ENCODE results near the gene C16orf96. TPM values are rescaled to one million over a fixed set of nuclear protein-coding genes. Genes with fewer than 3 reads are reported as not detected.
A peak's percentile ranks its signal among the peaks of the same experiment; 100 is the strongest.

C16orf96 gene
- polyA plus RNA-seq, 4 donors: 0.03 to 0.07 TPM; not detected in 2

GRCh38 chr16:4603624-4604170 is 47.6 kb downstream of the C16orf96 start:
- Histone ChIP-seq H3K27me3 (ENCODE audit: control insufficient read depth in 3 of 3, insufficient read depth in 3 of 3, low read length in 3 of 3) (no peaks in the 10 kb centered on the region), H3K36me3 (ENCODE audit: control insufficient read depth in 3 of 3, insufficient read depth in 2 of 3, low read depth in 1 of 3, low read length in 3 of 3) (peaks cover 0 to 25% (median 2%) of the 10 kb centered on the region in 3 donors), H3K9me3 (ENCODE audit: control insufficient read depth in 2 of 2, insufficient read depth in 1 of 2, low read depth in 1 of 2, low read length in 1 of 2) (no peaks in the 10 kb centered on the region), H3K4me1 (ENCODE audit: control insufficient read depth in 3 of 3, insufficient read depth in 2 of 3, low read depth in 1 of 3, low read length in 2 of 3) (peaks cover 0 to 9% (median 2%) of the 10 kb centered on the region in 3 donors), H3K27ac (ENCODE audit: low read depth in 1 of 3, low read length in 2 of 3) (peak overlapping the region in 1 of 3 donors; percentile 27), H3K4me3 (ENCODE audit: low read depth in 1 of 3, low read length in 3 of 3) (no peak overlapping the region)
- FAIRE-seq (no peak), DNase-seq (peak; percentile 58 to 88)
- WGBS, 3 donors: 30 to 58% (median 44%) methylated on average over 13 of the region's 13 CpGs

- H3K36me3 ChIP-seq (ENCODE audit: control insufficient read depth in 3 of 3, insufficient read depth in 2 of 3, low read depth in 1 of 3, low read length in 3 of 3): peaks cover 5 to 32% (median 7%) of the 10 kb centered on the region in 3 donors
- peaks cover 0 to 9% (median 2%) of the 10 kb centered on the region in 3 donors for H3K4me1 ChIP-seq (ENCODE audit: control insufficient read depth in 3 of 3, insufficient read depth in 2 of 3, low read depth in 1 of 3, low read length in 2 of 3)
- H3K27ac ChIP-seq (ENCODE audit: low read depth in 1 of 3, low read length in 2 of 3): peak overlapping the region in 1 of 3 donors; percentile 27
- no peak overlapping the region for H3K4me3 ChIP-seq (ENCODE audit: low read depth in 1 of 3, low read length in 3 of 3)
- FAIRE-seq (no peak), DNase-seq (no peak)
- WGBS, 3 donors: 71 to 89% (median 79%) methylated on average over 15 of the region's 15 CpGs
- no peaks in the 10 kb centered on the region for H3K9me3 ChIP-seq (ENCODE audit: control insufficient read depth in 2 of 2, insufficient read depth in 1 of 2, low read depth in 1 of 2, low read length in 1 of 2)
- H3K27me3 ChIP-seq (ENCODE audit: control insufficient read depth in 3 of 3, insufficient read depth in 3 of 3, low read length in 3 of 3): no peaks in the 10 kb centered on the region
These were observed 48.3 kb downstream of the C16orf96 start for GRCh38 chr16:4604401-4604800.

GRCh38 chr16:4606354-4606753 is 50.2 kb downstream of the C16orf96 start:
- Histone ChIP-seq H3K9me3 (ENCODE audit: control insufficient read depth in 2 of 2, insufficient read depth in 1 of 2, low read depth in 1 of 2, low read length in 1 of 2) (no peaks in the 10 kb centered on the region), H3K36me3 (ENCODE audit: control insufficient read depth in 3 of 3, insufficient read depth in 2 of 3, low read depth in 1 of 3, low read length in 3 of 3) (peaks cover 6 to 51% (median 8%) of the 10 kb centered on the region in 3 donors), H3K4me1 (ENCODE audit: control insufficient read depth in 3 of 3, insufficient read depth in 2 of 3, low read depth in 1 of 3, low read length in 2 of 3) (peaks cover 0 to 18% (median 2%) of the 10 kb centered on the region in 3 donors), H3K27me3 (ENCODE audit: control insufficient read depth in 3 of 3, insufficient read depth in 3 of 3, low read length in 3 of 3) (no peaks in the 10 kb centered on the region), H3K27ac (ENCODE audit: low read depth in 1 of 3, low read length in 2 of 3) (no peak overlapping the region), H3K4me3 (ENCODE audit: low read depth in 1 of 3, low read length in 3 of 3) (no peak overlapping the region)
- 22 to 75% (median 46%) methylated on average over 9 of the region's 9 CpGs for WGBS, 3 donors
- FAIRE-seq (no peak), DNase-seq (peak in 1 of 2 donors; percentile 38)

GRCh38 chr16:4607841-4608703 is 51.9 kb downstream of the C16orf96 start:
- WGBS, 3 donors: 88 to 89% (median 88%) methylated on average over 22 of the region's 22 CpGs
- DNase-seq (no peak), FAIRE-seq (no peak)
- Histone ChIP-seq H3K36me3 (ENCODE audit: control insufficient read depth in 3 of 3, insufficient read depth in 2 of 3, low read depth in 1 of 3, low read length in 3 of 3) (peaks cover 6 to 65% (median 8%) of the 10 kb centered on the region in 3 donors), H3K4me3 (ENCODE audit: low read depth in 1 of 3, low read length in 3 of 3) (no peak overlapping the region), H3K4me1 (ENCODE audit: control insufficient read depth in 3 of 3, insufficient read depth in 2 of 3, low read depth in 1 of 3, low read length in 2 of 3) (peaks cover 2 to 33% (median 9%) of the 10 kb centered on the region in 3 donors), H3K27me3 (ENCODE audit: control insufficient read depth in 3 of 3, insufficient read depth in 3 of 3, low read length in 3 of 3) (no peaks in the 10 kb centered on the region), H3K9me3 (ENCODE audit: control insufficient read depth in 2 of 2, insufficient read depth in 1 of 2, low read depth in 1 of 2, low read length in 1 of 2) (no peaks in the 10 kb centered on the region), H3K27ac (ENCODE audit: low read depth in 1 of 3, low read length in 2 of 3) (no peak overlapping the region)

- Histone ChIP-seq H3K4me3 (ENCODE audit: low read depth in 1 of 3, low read length in 3 of 3) (no peak overlapping the region), H3K27me3 (ENCODE audit: control insufficient read depth in 3 of 3, insufficient read depth in 3 of 3, low read length in 3 of 3) (no peaks in the 10 kb centered on the region), H3K27ac (ENCODE audit: low read depth in 1 of 3, low read length in 2 of 3) (no peak overlapping the region), H3K4me1 (ENCODE audit: control insufficient read depth in 3 of 3, insufficient read depth in 2 of 3, low read depth in 1 of 3, low read length in 2 of 3) (peaks cover 2 to 36% (median 14%) of the 10 kb centered on the region in 3 donors), H3K9me3 (ENCODE audit: control insufficient read depth in 2 of 2, insufficient read depth in 1 of 2, low read depth in 1 of 2, low read length in 1 of 2) (no peaks in the 10 kb centered on the region), H3K36me3 (ENCODE audit: control insufficient read depth in 3 of 3, insufficient read depth in 2 of 3, low read depth in 1 of 3, low read length in 3 of 3) (peaks cover 6 to 70% (median 8%) of the 10 kb centered on the region in 3 donors)
- DNase-seq: no peak
- FAIRE-seq: no peak
- 82 to 87% (median 82%) methylated on average over 8 of the region's 8 CpGs for WGBS, 3 donors
These were observed 52.5 kb downstream of the C16orf96 start for GRCh38 chr16:4608704-4608980.

- H3K36me3 ChIP-seq (ENCODE audit: control insufficient read depth in 3 of 3, insufficient read depth in 2 of 3, low read depth in 1 of 3, low read length in 3 of 3): peaks cover 6 to 70% (median 8%) of the 10 kb centered on the region in 3 donors
- H3K4me3 ChIP-seq (ENCODE audit: low read depth in 1 of 3, low read length in 3 of 3): no peak overlapping the region
- no peak overlapping the region for H3K27ac ChIP-seq (ENCODE audit: low read depth in 1 of 3, low read length in 2 of 3)
- no peaks in the 10 kb centered on the region for H3K9me3 ChIP-seq (ENCODE audit: control insufficient read depth in 2 of 2, insufficient read depth in 1 of 2, low read depth in 1 of 2, low read length in 1 of 2)
- WGBS, 3 donors: 88 to 92% (median 90%) methylated on average over 42 to 45 of the region's 45 CpGs
- no peaks in the 10 kb centered on the region for H3K27me3 ChIP-seq (ENCODE audit: control insufficient read depth in 3 of 3, insufficient read depth in 3 of 3, low read length in 3 of 3)
- H3K4me1 ChIP-seq (ENCODE audit: control insufficient read depth in 3 of 3, insufficient read depth in 2 of 3, low read depth in 1 of 3, low read length in 2 of 3): peaks cover 2 to 30% (median 14%) of the 10 kb centered on the region in 3 donors
- no peak for DNase-seq
- no peak for FAIRE-seq
These were observed 53.3 kb downstream of the C16orf96 start for GRCh38 chr16:4609200-4610010.

- no peaks in the 10 kb centered on the region for H3K27me3 ChIP-seq (ENCODE audit: control insufficient read depth in 3 of 3, insufficient read depth in 3 of 3, low read length in 3 of 3)
- no peak overlapping the region for H3K4me3 ChIP-seq (ENCODE audit: low read depth in 1 of 3, low read length in 3 of 3)
- no peak for DNase-seq
- WGBS, 3 donors: 83 to 88% (median 86%) methylated on average over 29 to 32 of the region's 32 CpGs
- no peak for FAIRE-seq
- peaks cover 2 to 34% (median 14%) of the 10 kb centered on the region in 3 donors for H3K4me1 ChIP-seq (ENCODE audit: control insufficient read depth in 3 of 3, insufficient read depth in 2 of 3, low read depth in 1 of 3, low read length in 2 of 3)
- no peak overlapping the region for H3K27ac ChIP-seq (ENCODE audit: low read depth in 1 of 3, low read length in 2 of 3)
- no peaks in the 10 kb centered on the region for H3K9me3 ChIP-seq (ENCODE audit: control insufficient read depth in 2 of 2, insufficient read depth in 1 of 2, low read depth in 1 of 2, low read length in 1 of 2)
- peaks cover 6 to 70% (median 8%) of the 10 kb centered on the region in 3 donors for H3K36me3 ChIP-seq (ENCODE audit: control insufficient read depth in 3 of 3, insufficient read depth in 2 of 3, low read depth in 1 of 3, low read length in 3 of 3)
These were observed 54.2 kb downstream of the C16orf96 start for GRCh38 chr16:4610011-4611005.

All from small intestine (tissue), 7 donors.